Calu3 (cell line): ENCODE results near the gene NFAM1. TPM values are rescaled to one million over a fixed set of nuclear protein-coding genes. Genes with fewer than 3 reads are reported as not detected.

Experiments
- BruUV-seq: library from RNA; stranded (reverse); fragments of 400-500 nt; replicated peaks from 2 replicates; lab custom pipeline; 2021; lab: Mats Ljungman, UMichigan
- CTCF ChIA-PET: fragments of 300-600 bp; sonication (Branson Sonifier 250); formaldehyde crosslinking; loops from one replicate; lab custom pipeline; 2022; ENCODE audit warnings: antibody characterized with exemption; lab: Charles Lee
- DNase-seq: peaks from one replicate; pipeline ENCODE4 v3.0.0; 2022
- H3K27ac Mint-ChIP-seq: one replicate; pipeline ENCODE4 v1.8.0; 2022; ENCODE audit warnings: mixed read lengths; ENCODE audit not compliant: unreplicated experiment
- H3K27me3 Mint-ChIP-seq: one replicate; pipeline ENCODE4 v1.8.0; 2022; ENCODE audit warnings: mixed read lengths; ENCODE audit not compliant: unreplicated experiment
- H3K36me3 Mint-ChIP-seq: one replicate; pipeline ENCODE4 v1.8.0; 2022; ENCODE audit warnings: mild to moderate bottlenecking, moderate library complexity, mixed read lengths; ENCODE audit not compliant: insufficient read depth, unreplicated experiment
- H3K4me1 Mint-ChIP-seq: one replicate; pipeline ENCODE4 v1.8.0; 2022; ENCODE audit warnings: mild to moderate bottlenecking, low read depth, mixed read lengths; ENCODE audit not compliant: unreplicated experiment
- H3K4me3 Mint-ChIP-seq: one replicate; pipeline ENCODE4 v1.8.0; 2022; ENCODE audit warnings: mild to moderate bottlenecking, low read depth, moderate library complexity, mixed read lengths; ENCODE audit not compliant: unreplicated experiment
- H3K9me3 Mint-ChIP-seq: one replicate; pipeline ENCODE4 v1.8.0; 2022; ENCODE audit warnings: low read depth, mixed read lengths; ENCODE audit not compliant: unreplicated experiment
- intact Hi-C: fragments of 100-400 bp; cut with micrococcal nuclease; formaldehyde crosslinking; loops from one replicate; pipeline ENCODE4 v1.10.0; 2022; ENCODE audit not compliant: unreplicated experiment
- total RNA-seq: library from RNA; stranded (reverse); gene quantifications from 2 replicates; pipeline ENCODE4 v1.2.3, GENCODE V29; 2022
- TF ChIP-seq, protein P1 (sequence below): fragments of 200-600 bp; IDR thresholded peaks from one replicate; pipeline ENCODE4 v1.8.0; 2022; ENCODE audit warnings: antibody characterized with exemption; ENCODE audit not compliant: unreplicated experiment

Gene NFAM1
- total RNA-seq, 1 experiment from 2014 or later = 0.50 TPM

- Mint-ChIP-seq H3K4me1 (no peaks in the 10 kb centered on the region), H3K27me3 (peaks cover 42% of the 10 kb centered on the region), H3K27ac (no peak overlapping the region), H3K9me3 (no peaks in the 10 kb centered on the region), H3K4me3 (no peak overlapping the region), H3K36me3 (peaks cover 5% of the 10 kb centered on the region)
- TF ChIP-seq, protein P1, sequence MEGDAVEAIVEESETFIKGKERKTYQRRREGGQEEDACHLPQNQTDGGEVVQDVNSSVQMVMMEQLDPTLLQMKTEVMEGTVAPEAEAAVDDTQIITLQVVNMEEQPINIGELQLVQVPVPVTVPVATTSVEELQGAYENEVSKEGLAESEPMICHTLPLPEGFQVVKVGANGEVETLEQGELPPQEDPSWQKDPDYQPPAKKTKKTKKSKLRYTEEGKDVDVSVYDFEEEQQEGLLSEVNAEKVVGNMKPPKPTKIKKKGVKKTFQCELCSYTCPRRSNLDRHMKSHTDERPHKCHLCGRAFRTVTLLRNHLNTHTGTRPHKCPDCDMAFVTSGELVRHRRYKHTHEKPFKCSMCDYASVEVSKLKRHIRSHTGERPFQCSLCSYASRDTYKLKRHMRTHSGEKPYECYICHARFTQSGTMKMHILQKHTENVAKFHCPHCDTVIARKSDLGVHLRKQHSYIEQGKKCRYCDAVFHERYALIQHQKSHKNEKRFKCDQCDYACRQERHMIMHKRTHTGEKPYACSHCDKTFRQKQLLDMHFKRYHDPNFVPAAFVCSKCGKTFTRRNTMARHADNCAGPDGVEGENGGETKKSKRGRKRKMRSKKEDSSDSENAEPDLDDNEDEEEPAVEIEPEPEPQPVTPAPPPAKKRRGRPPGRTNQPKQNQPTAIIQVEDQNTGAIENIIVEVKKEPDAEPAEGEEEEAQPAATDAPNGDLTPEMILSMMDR = no peak
- intact Hi-C loops = no loop called here
- no peak for DNase-seq
- CTCF ChIA-PET = no interaction called here
- no TSS peak for BruUV-seq
Observed at GRCh38 chr22:42347281-42347824, 84.8 kb downstream of the NFAM1 start.

- CTCF ChIA-PET = no interaction called here
- TF ChIP-seq, protein P1 = no peak
- H3K27ac Mint-ChIP-seq = no peak overlapping the region
Observed at GRCh38 chr22:42346722-42347121, 85.5 kb downstream of the NFAM1 start.

GRCh38 chr22:42345458-42345857, 86.7 kb downstream of the NFAM1 start:
- CTCF ChIA-PET = interaction anchor here (1.2 kb wide), 1 partner anchor 24 kb away, joined by 3 read pairs; no protein-coding TSS in a partner anchor
- BruUV-seq = no TSS peak
- peaks cover 42% of the 10 kb centered on the region for H3K27me3 Mint-ChIP-seq
- no peak overlapping the region for H3K4me3 Mint-ChIP-seq
- intact Hi-C loops = no loop called here
- no peak for DNase-seq
- no peak overlapping the region for H3K27ac Mint-ChIP-seq
- TF ChIP-seq, protein P1 = no peak
- no peaks in the 10 kb centered on the region for H3K4me1 Mint-ChIP-seq
- H3K36me3 Mint-ChIP-seq = peaks cover 5% of the 10 kb centered on the region
- no peaks in the 10 kb centered on the region for H3K9me3 Mint-ChIP-seq

More at GRCh38 chr22:42346722-42347121, 85.5 kb downstream of the NFAM1 start:
- no TSS peak for BruUV-seq
- H3K9me3 Mint-ChIP-seq = no peaks in the 10 kb centered on the region
- H3K4me3 Mint-ChIP-seq = no peak overlapping the region
- no peaks in the 10 kb centered on the region for H3K4me1 Mint-ChIP-seq
- intact Hi-C loops = no loop called here
- H3K36me3 Mint-ChIP-seq = peaks cover 5% of the 10 kb centered on the region
- H3K27me3 Mint-ChIP-seq = peaks cover 42% of the 10 kb centered on the region
- no peak for DNase-seq

- no TSS peak for BruUV-seq
- H3K27ac Mint-ChIP-seq = no peak overlapping the region
- H3K9me3 Mint-ChIP-seq = no peaks in the 10 kb centered on the region
- no peaks in the 10 kb centered on the region for H3K4me1 Mint-ChIP-seq
- intact Hi-C loops = no loop called here
- peaks cover 5% of the 10 kb centered on the region for H3K36me3 Mint-ChIP-seq
- CTCF ChIA-PET = no interaction called here
- TF ChIP-seq, protein P1 = no peak
- no peak for DNase-seq
- H3K27me3 Mint-ChIP-seq = peaks cover 36% of the 10 kb centered on the region
- peak overlapping the region; percentile 34 for H3K4me3 Mint-ChIP-seq
Observed at GRCh38 chr22:42344361-42344905, 87.8 kb downstream of the NFAM1 start.
